ENCODE data around the gene UBR1. TPM values are rescaled to one million over a fixed set of nuclear protein-coding genes. Genes with fewer than 3 reads are reported as not detected.

UBR1 gene
- total and polyA plus RNA-seq, 10 of the 15 experiments (the other 5 are each of a cell fraction or from before 2014, with no cell fraction given), result 4.5 to 27.5 (median 16.7) TPM

DNA sequence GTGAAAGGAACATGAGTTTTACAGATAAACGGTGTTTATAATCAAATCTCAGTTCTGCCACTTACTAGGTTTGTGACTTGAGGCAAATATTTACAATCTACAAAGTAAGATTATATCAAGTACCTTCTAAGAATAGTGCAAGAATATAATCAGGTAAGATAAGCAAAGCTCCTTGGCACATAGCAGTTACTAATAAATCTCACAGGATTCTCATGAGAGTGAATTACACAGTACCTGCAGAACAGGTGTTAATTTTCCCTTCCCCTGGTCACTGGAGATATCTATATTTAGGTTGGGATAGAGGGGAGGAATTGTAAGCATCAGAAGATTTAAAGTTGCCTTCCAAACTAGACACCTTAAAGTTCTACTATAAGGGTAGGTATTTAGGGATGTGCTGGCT is 53.0 kb downstream of the UBR1 start (continued):
- no peak for TF ChIP-seq BACH1 (IDR thresholded peaks at IDR 0.05; ENCODE audit: borderline replicate concordance)
- TF ChIP-seq ZBED1 (IDR thresholded peaks at IDR 0.05; ENCODE audit: borderline replicate concordance), result no peak
- no peak for TF ChIP-seq ZNF207 (IDR thresholded peaks at IDR 0.05; ENCODE audit: borderline replicate concordance)

DNA sequence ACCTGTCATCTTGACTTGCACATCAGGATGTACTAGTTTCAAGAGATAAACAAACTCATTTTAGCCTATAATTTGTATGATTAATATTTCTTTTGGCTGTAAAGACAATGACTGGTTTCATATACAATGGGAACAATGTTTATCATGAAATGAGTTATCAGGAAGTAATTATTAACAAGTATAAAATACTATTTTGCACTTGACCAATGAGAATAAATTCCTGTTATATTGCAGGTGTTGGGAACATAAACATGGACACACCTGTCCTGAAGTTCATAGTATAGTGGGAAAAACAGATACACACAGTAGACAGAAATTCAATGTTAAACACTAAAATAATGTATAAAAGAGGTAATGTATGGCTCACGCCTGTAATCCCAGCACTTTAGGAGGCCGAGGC is 56.9 kb downstream of the UBR1 start:
- Histone ChIP-seq H2AFZ (ENCODE audit: control insufficient read depth, low read depth, low read length) (no peak overlapping the region), H4K20me1 (ENCODE audit: control insufficient read depth, insufficient read depth) (no peaks in the 10 kb centered on the region), H3K27me3 (replicated peaks in 1 of 2; ENCODE audit: control insufficient read depth in 2 of 2, insufficient read depth in 2 of 2, low read length in 1 of 2) (no peaks in the 10 kb centered on the region), H3K9ac (ENCODE audit: control insufficient read depth, insufficient read depth, low read length) (no peak overlapping the region), H3K79me2 (ENCODE audit: control insufficient read depth, insufficient read depth, low read length) (no peaks in the 10 kb centered on the region), H3K4me1 (ENCODE audit: control insufficient read depth, insufficient read depth, low read length) (no peaks in the 10 kb centered on the region), H3K36me3 (ENCODE audit: control insufficient read depth in 2 of 2, insufficient read depth in 2 of 2, low read length in 1 of 2) (peaks cover 2 to 9% of the 10 kb centered on the region in 2 experiments), H3K4me3 (no peak overlapping the region), H3K9me3 (replicated peaks; ENCODE audit: control insufficient read depth, insufficient read depth, low read length) (no peaks in the 10 kb centered on the region), H3K4me2 (ENCODE audit: control insufficient read depth, insufficient read depth) (no peak overlapping the region), H3K27ac (ENCODE audit: control insufficient read depth, insufficient read depth) (no peak overlapping the region)
- RAD21 ChIA-PET (ENCODE audit: unreplicated experiment), result no interaction called here
- FAIRE-seq (no peak), DNase-seq (ENCODE audit: low read depth, low spot score) (no peak), ATAC-seq (no peak)
- BruUV-seq (replicated peaks), result no TSS peak
- in situ Hi-C loops (cut with MboI), result no loop called here
- 100% methylated on average over 2 of the region's 2 CpGs for WGBS (ENCODE audit: insufficient coverage, insufficient replicate concordance, low lambda C conversion rate, missing lambda C conversion rate)
- TF ChIP-seq CREM (IDR thresholded peaks at IDR 0.05; ENCODE audit: low read depth), result no peak
- CTCF ChIA-PET, result no interaction called here
- intact Hi-C loops (cut with micrococcal nuclease; ENCODE audit: unreplicated experiment), result no loop called here
- SMC1A ChIA-PET (ENCODE audit: uncharacterized antibody, unreplicated experiment), result interaction anchor here (0.9 to 1.0 kb wide), 2 partner anchors 8 to 11 kb away, joined by 3 read pairs; no protein-coding TSS in a partner anchor
- POLR2A ChIA-PET, result no interaction called here

DNA sequence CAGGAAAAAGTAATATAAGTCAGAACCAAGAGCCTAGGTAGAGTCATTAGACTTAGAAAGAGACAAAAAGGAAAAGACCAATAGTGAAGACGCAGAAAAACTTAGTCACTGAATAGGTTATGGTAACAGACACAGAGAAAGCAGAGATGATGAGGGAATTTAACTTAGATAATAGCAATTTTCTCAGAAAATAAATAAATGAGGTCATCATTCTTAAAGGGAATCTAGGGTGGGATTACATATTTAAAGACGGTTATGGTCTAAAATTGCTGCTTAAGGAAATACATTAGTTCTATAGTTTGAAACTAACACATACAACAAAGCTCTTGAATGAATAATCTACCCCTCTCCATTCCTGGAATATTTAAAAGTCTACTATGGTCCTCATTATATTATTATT is 59.4 kb downstream of the UBR1 start:
- ATAC-seq (no peak), FAIRE-seq (no peak), DNase-seq (ENCODE audit: low read depth, low spot score) (no peak)
- Histone ChIP-seq H4K20me1 (ENCODE audit: control insufficient read depth, insufficient read depth) (no peaks in the 10 kb centered on the region), H3K79me2 (ENCODE audit: control insufficient read depth, insufficient read depth, low read length) (no peaks in the 10 kb centered on the region), H3K4me2 (ENCODE audit: control insufficient read depth, insufficient read depth) (no peak overlapping the region), H3K9me3 (replicated peaks; ENCODE audit: control insufficient read depth, insufficient read depth, low read length) (no peaks in the 10 kb centered on the region), H3K4me3 (no peak overlapping the region), H2AFZ (ENCODE audit: control insufficient read depth, low read depth, low read length) (no peak overlapping the region), H3K27me3 (replicated peaks in 1 of 2; ENCODE audit: control insufficient read depth in 2 of 2, insufficient read depth in 2 of 2, low read length in 1 of 2) (no peaks in the 10 kb centered on the region), H3K9ac (ENCODE audit: control insufficient read depth, insufficient read depth, low read length) (no peak overlapping the region), H3K27ac (ENCODE audit: control insufficient read depth, insufficient read depth) (no peak overlapping the region), H3K4me1 (ENCODE audit: control insufficient read depth, insufficient read depth, low read length) (no peaks in the 10 kb centered on the region), H3K36me3 (ENCODE audit: control insufficient read depth in 2 of 2, insufficient read depth in 2 of 2, low read length in 1 of 2) (peaks cover 2 to 14% of the 10 kb centered on the region in 2 experiments)
- SMC1A ChIA-PET (ENCODE audit: uncharacterized antibody, unreplicated experiment), result no interaction called here
- RAD21 ChIA-PET (ENCODE audit: unreplicated experiment), result no interaction called here
- in situ Hi-C loops (cut with MboI), result no loop called here
- intact Hi-C loops (cut with micrococcal nuclease; ENCODE audit: unreplicated experiment), result no loop called here
- BruUV-seq (replicated peaks), result no TSS peak
- POLR2A ChIA-PET, result no interaction called here
- TF ChIP-seq, protein P1, sequence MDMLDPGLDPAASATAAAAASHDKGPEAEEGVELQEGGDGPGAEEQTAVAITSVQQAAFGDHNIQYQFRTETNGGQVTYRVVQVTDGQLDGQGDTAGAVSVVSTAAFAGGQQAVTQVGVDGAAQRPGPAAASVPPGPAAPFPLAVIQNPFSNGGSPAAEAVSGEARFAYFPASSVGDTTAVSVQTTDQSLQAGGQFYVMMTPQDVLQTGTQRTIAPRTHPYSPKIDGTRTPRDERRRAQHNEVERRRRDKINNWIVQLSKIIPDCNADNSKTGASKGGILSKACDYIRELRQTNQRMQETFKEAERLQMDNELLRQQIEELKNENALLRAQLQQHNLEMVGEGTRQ (IDR thresholded peaks at IDR 0.05; ENCODE audit: borderline replicate concordance, low read depth, low read length), result no peak
- no peak for TF ChIP-seq FOS (IDR thresholded peaks at IDR 0.05; ENCODE audit: borderline replicate concordance, extremely low read depth, insufficient read length)
- TF ChIP-seq TCF7 (IDR thresholded peaks at IDR 0.05; ENCODE audit: borderline replicate concordance), result no peak
- TF ChIP-seq BMI1 (IDR thresholded peaks at IDR 0.05; ENCODE audit: borderline replicate concordance), result no peak
- TF ChIP-seq MTA3 (IDR thresholded peaks at IDR 0.05; ENCODE audit: borderline replicate concordance, low read length), result no peak
- no peak for TF ChIP-seq SUZ12 (IDR thresholded peaks at IDR 0.05; ENCODE audit: unreplicated experiment)
- TF ChIP-seq EP300 (IDR thresholded peaks at IDR 0.05; ENCODE audit: borderline replicate concordance in 1 of 2, control insufficient read depth in 1 of 2, low read depth in 2 of 2, low read length in 2 of 2), result no peak
- TF ChIP-seq TCF3 (IDR thresholded peaks at IDR 0.05; ENCODE audit: borderline replicate concordance, insufficient read depth, low read depth, low read length), result no peak
- TF ChIP-seq PAX5 (IDR thresholded peaks at IDR 0.05; ENCODE audit: borderline replicate concordance, low read depth, low read length), result no peak
- TF ChIP-seq CHD2 (IDR thresholded peaks at IDR 0.05; ENCODE audit: borderline replicate concordance, low read depth, low read length), result no peak
- no peak for TF ChIP-seq FOXK2 (IDR thresholded peaks at IDR 0.05)
- TF ChIP-seq CBFB (IDR thresholded peaks at IDR 0.05; ENCODE audit: low read depth), result no peak
- no peak for TF ChIP-seq KAT2A (conservative IDR thresholded peaks at IDR 0.05; ENCODE audit: control insufficient read depth, low read depth, low read length)
- TF ChIP-seq CHD4 (IDR thresholded peaks at IDR 0.05), result no peak
- CTCF ChIA-PET, result interaction anchor here (1.0 to 1.1 kb wide), 2 partner anchors 27 to 245 kb away, joined by 3 read pairs; no protein-coding TSS in a partner anchor
- WGBS (ENCODE audit: insufficient coverage, insufficient replicate concordance, low lambda C conversion rate, missing lambda C conversion rate), result 100% methylated on average over 2 of the region's 2 CpGs

All from GM12878 (cell line).